ENCODE measurements around the gene GRIPAP1.

GRIPAP1 gene

GRCh38 chrX:48957477-48957826, 44.6 kb downstream of the GRIPAP1 start, which contains the start of gene OTUD5:
Gene OTUD5 (minus strand): TSS chrX:48957607. CDS start chrX:48957570, 37 bp downstream.
- DNase-seq: peak; percentile 65

DNA sequence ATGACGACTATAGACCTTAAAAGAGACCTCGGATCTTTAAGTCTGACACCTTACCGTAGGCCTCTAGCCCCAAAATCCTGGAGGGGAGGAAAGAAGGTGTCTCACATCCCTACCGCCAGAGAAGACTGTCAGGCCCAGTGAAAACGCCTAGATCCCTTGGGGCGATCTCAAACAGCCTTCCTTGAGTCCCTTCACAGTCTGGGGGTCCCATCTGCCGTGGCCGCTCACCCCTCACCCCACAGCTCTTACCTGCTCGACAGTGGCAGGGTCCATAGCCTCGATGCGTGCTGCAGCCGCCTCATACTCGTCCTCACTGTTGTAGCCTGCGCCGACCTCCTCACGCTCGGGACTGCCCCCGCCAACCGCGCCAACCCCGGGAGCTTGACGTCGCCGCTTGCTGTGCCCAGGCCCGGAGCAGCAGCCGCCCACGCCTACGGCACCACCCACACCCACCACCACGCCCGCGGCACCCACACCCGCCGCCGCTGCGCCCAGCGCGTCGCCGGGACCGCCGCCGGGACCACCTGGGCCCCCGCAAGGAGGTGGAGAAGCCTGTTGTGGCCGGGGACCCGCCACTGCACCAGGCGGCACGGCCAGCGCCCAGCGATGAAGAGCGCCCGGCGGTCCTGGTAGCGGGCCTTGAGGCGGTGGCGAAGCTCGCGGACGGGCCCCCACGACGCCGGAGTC, 45.2 kb downstream of the GRIPAP1 start:
- no peak for DNase-seq

DNA sequence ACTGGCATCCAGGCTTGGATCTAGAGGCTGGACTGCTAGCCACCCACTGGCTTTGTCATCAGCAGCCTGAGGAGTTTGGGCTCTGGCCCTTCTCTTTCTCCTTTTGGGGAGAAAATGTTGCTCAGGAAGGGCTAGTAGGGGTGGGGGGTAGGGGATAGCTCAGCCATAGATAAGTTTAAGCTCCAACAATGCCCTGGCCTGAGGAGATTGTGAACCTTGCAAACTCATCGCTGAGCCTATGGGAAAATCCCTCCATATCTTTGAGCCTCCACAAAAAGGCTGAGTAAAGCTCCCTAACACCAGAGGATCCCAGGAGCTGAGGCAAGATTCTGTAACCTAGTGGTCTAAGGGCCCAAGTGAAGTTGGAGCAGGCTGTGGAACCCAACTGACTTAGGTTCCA, 53.5 kb downstream of the GRIPAP1 start:
- no peak for DNase-seq

GRCh38 chrX:48945517-48946348, 56.3 kb downstream of the GRIPAP1 start:
- DNase-seq: no peak

DNA sequence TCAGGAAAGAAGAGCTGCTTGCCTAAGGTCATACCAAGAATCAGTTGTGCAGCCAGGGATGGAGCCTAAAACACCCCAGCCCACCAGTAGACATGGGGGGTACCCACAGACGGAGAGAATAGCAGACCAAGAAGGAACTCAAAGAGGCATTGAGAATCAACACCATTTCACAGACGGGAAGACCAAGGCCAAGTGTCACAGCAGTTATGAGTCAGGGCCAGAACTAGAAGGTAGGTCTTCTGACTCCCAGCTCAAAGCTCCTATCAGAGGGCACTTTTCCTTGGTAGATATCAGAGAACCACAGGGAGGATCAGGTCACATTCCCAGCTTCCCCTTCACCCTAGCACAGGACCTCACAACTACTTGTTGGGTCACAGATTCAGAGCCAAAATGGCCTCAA, 59.2 kb downstream of the GRIPAP1 start:
- no peak for DNase-seq

- no peak for DNase-seq
Measured at GRCh38 chrX:48940404-48940955, 61.6 kb downstream of the GRIPAP1 start.

- DNase-seq: no peak
Measured at GRCh38 chrX:48939524-48940228, 62.4 kb downstream of the GRIPAP1 start.

DNA sequence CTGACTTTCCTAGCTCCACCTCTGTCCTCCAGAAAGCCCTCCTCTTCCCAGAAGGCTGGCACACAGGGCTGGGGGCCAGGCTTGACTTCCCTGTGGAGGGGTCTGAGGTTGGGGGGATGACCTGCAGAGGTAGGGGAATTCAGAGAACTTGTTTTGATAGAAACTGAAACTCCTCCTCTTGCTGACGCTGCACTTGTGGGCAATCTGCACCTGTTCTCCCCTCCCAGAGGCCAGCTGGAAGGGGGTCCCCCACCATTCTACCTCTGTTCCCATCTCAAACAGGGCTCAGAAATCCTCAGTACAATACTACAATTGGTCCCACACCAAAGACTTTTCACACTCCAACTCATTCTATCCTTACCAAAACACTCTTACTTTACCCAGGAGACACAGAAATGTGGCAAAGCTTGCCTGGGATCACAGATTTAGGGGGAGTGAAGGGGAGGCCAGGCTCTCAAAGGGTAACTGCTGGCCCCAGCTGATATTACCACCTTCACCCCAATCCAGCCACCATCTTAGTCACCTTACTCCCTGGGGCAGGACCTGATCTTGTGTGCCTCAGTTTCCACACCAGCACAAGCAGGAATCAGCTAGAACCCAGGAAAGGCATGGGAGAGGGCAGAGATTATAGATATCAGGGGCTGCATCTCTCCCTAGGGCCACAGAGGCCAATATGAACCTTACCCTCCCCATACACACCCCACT, 63.2 kb downstream of the GRIPAP1 start:
- DNase-seq: no peak

- DNase-seq: no peak
Measured at GRCh38 chrX:48937054-48937907, 64.8 kb downstream of the GRIPAP1 start.

DNA sequence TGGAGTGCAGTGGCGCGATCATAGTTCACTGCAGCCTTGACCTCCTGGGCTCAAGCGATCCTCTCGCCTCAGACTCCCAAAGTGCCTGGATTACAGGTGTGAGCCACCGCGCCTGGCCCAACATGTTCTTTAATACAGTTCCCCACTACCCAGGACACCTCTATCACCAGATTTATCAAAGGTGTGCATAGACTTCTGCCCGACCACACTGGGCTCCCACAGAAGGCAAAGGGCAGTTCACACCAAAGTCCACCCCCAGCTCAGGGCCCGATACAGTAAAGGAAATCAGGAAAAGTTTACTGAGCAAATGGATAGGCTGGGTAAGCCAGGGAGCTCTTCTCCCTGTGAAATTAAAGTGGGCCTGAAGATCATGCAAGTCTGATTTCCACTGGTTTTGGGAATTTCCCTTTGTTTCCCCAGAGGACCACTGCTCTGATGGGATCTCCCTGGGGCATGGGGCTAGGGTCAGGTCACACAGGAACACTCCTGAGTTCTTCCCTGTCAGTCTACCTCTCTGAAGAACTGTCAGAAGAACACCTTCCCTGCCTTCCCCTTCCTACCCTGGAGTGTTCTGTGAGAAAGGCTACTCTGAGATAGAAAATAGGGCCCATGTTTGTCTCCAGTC, 65.5 kb downstream of the GRIPAP1 start:
- no peak for DNase-seq

- DNase-seq: no peak
Measured at GRCh38 chrX:48935301-48935670, 66.8 kb downstream of the GRIPAP1 start.

DNA sequence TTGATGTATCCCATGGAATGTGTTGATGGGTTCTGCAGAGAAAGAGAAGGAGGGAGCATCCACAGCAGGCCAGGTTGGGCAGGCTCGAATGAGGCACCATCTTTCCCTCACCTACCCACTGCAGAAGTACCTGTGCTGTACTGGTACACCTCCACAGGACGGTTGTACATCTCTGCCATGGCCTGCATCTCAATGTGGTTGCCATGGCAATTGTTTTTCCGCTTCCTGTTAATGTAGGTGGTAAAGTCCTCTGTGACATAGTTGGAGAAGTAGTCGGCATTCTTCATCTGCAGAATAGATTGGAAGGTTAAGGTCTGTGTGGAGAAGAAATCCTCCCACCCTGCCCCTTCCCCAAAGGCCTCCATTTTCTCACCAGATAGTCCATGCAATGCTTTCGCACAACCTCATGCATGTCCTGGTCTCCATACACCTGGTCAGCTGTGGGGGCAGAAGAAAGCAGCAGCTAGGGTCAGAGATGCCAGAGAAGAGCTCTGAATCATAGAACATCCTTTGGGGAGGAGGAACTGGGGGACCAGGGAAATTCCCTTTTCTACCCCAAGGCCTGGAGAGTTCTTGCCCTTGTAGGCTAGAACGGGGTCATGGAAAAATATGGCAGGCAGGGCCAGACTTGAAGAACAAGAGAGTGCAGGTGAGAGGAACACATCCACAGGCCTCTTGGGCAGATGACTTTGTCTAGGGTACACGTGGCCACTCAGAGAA, 67.3 kb downstream of the GRIPAP1 start:
- DNase-seq: no peak

DNA sequence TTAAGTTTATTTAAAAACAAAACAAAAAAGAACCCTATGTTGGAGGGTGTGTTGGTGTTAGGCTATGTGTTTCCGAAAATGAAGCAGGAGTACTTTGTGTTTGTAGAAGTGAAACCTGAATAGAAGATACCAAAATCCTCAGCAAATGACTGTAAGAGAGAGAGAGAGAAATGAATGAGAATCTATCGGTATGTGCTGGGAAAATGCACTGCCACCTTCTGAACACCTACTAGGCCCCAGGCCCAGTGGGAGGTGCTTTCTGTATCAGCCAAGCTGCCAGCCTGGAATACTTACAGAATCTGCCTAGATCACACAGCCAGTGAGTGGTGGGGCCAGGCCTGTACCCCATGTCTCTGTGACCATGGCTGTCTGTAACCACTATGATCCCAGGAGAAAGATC, 68.3 kb downstream of the GRIPAP1 start:
- no peak for DNase-seq

- DNase-seq: no peak
Measured at GRCh38 chrX:48927736-48928382, 74.2 kb downstream of the GRIPAP1 start.

GRCh38 chrX:48927123-48927522, 74.9 kb downstream of the GRIPAP1 start:
- DNase-seq: no peak

- no peak for DNase-seq
Measured at GRCh38 chrX:48924270-48924669, 77.8 kb downstream of the GRIPAP1 start.

DNA sequence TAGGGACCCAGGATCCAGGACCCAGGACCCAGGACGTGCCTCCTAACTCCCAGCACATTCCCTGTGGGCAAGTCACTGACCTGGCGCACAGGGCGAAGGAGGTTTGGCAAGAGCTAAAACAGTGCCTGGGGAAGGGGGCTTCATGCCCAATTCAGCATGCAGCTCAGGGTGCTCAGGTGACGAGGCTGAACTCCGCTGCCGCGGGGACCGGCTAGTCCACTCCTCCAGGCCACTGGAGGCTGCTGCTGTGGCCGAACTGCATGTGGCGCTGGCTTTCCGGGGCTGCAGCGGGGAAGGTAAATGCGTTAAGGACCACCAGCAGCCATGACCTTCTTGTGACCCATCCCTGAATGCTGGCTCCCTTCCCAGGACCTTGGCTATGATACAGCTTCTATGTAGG, 78.3 kb downstream of the GRIPAP1 start:
- no peak for DNase-seq
